ENCODE measurements around the gene BAIAP3. TPM values are rescaled to one million over a fixed set of nuclear protein-coding genes. Genes with fewer than 3 reads are reported as not detected.

The BAIAP3 gene
- total RNA-seq, 2 experiments from 2014 or later = 19.6 to 21.5 TPM

DNA sequence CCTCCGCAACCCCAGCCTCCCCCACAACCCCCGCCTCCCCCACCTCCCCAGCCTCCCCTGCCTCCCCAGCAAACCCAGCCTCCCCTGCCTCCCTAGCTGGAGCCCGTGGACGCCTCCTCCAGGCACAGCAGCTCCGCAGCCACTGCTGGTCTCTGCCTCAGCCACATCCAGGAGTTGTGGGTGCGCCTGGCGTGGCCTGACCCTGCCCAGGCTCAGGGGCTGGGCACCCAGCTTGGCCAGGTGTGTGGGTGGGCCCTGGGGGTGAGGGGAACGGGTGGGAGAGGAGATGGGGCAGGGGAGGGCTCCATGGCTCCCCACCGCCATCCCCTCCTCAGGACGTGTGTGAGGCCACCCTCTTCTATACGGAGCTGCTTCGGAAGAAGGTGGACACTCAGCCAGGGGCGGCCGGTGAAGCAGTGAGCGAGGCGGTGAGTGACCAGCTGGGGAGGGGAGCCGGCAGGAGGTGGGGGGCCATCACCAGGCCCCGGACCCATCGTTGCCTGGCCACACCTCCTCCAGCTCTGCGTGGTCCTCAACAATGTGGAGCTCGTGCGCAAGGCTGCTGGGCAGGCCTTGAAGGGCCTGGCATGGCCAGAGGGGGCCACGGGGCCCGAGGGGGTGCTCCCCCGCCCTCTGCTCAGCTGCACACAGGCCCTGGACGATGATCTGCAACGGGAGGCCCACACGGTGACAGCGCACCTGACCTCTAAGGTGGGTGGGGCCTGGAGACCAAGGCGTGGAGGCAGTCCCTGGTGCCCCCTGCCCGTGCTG lies 12.4 kb downstream of the BAIAP3 start:
- Histone ChIP-seq H3K4me1 (ENCODE audit: insufficient read depth, low read length) (peaks cover 41% of the 10 kb centered on the region), H3K36me3 (ENCODE audit: insufficient read depth, low read length) (peaks cover 28% of the 10 kb centered on the region), H3K9me3 (ENCODE audit: control insufficient read depth in 1 of 2, insufficient read depth in 1 of 2, low read length in 2 of 2) (no peaks in the 10 kb centered on the region), H3K4me3 (ENCODE audit: low read length) (no peak overlapping the region), H3K27ac (ENCODE audit: low read depth in 1 of 2, low read length in 2 of 2) (no peak overlapping the region), H3K27me3 (ENCODE audit: control insufficient read depth in 1 of 2, insufficient read depth in 2 of 2, low read length in 2 of 2) (no peaks in the 10 kb centered on the region)
- Mint-ChIP-seq H3K36me3 (ENCODE audit: low read depth) (peaks cover 22% of the 10 kb centered on the region), H3K9me3 (no peaks in the 10 kb centered on the region), H3K27me3 (no peaks in the 10 kb centered on the region), H3K27ac (no peak overlapping the region), H3K4me3 (no peak overlapping the region), H3K4me1 (ENCODE audit: low read depth) (peaks cover 13% of the 10 kb centered on the region)
- ChIA-PET CTCF (no interaction called here), POLR2A (no interaction called here)
- TF ChIP-seq, protein P1, sequence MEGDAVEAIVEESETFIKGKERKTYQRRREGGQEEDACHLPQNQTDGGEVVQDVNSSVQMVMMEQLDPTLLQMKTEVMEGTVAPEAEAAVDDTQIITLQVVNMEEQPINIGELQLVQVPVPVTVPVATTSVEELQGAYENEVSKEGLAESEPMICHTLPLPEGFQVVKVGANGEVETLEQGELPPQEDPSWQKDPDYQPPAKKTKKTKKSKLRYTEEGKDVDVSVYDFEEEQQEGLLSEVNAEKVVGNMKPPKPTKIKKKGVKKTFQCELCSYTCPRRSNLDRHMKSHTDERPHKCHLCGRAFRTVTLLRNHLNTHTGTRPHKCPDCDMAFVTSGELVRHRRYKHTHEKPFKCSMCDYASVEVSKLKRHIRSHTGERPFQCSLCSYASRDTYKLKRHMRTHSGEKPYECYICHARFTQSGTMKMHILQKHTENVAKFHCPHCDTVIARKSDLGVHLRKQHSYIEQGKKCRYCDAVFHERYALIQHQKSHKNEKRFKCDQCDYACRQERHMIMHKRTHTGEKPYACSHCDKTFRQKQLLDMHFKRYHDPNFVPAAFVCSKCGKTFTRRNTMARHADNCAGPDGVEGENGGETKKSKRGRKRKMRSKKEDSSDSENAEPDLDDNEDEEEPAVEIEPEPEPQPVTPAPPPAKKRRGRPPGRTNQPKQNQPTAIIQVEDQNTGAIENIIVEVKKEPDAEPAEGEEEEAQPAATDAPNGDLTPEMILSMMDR (IDR thresholded peaks at IDR 0.05) = no peak
- intact Hi-C loops (cut with DNase I, micrococcal nuclease) = no loop called here
- peak in 1 of 14 experiments; percentile 41 for DNase-seq
- ATAC-seq (ENCODE audit: poor library complexity) = no peak

DNA sequence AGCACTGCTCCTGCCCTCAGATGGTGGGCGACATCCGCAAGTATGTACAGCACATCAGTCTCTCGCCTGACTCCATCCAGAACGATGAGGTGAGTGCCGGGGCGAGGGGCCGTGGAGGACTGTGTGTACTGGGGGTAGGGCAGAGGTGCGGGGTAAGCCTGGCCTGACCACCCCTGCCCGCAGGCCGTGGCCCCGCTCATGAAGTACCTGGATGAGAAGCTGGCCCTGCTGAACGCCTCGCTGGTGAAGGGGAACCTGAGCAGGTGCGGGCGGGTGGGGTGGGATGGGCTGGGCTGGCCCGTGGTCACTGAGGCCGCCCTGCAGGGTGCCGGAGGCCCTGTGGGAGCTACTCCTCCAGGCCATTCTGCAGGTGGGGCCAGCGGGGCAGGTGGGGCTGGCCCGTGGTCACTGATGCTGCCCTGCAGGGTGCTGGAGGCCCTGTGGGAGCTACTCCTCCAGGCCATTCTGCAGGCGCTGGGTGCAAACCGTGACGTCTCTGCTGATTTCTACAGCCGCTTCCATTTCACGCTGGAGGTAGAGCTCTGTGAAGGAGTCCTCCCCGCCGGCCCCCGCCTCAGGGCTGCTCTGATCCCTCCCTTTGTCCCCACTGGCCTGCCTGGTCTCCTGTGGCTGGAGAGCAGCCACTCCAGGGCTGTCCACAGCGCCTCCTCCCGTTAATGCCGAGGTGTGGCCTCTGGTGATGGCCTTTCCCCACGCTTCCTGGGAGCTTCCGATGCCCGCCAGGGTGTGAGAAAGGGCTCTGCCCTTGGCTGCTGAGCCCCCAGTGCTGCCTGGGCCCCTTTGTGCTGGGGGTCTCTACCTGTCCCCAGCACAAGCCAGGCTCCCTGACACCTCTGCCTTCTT lies 13.2 kb downstream of the BAIAP3 start:
- no peaks in the 10 kb centered on the region for H3K27me3 ChIP-seq (ENCODE audit: control insufficient read depth in 1 of 2, insufficient read depth in 2 of 2, low read length in 2 of 2)
- CTCF ChIA-PET = no interaction called here
- peaks cover 43% of the 10 kb centered on the region for H3K4me1 ChIP-seq (ENCODE audit: insufficient read depth, low read length)
- POLR2A ChIA-PET = no interaction called here
- intact Hi-C loops (cut with DNase I, micrococcal nuclease) = no loop called here
- peaks cover 22% of the 10 kb centered on the region for H3K36me3 Mint-ChIP-seq (ENCODE audit: low read depth)
- DNase-seq (peak in 1 of 14 experiments; percentile 28), ATAC-seq (ENCODE audit: poor library complexity) (no peak)
- H3K9me3 ChIP-seq (ENCODE audit: control insufficient read depth in 1 of 2, insufficient read depth in 1 of 2, low read length in 2 of 2) = no peaks in the 10 kb centered on the region
- no peak overlapping the region for H3K4me3 Mint-ChIP-seq
- no peak overlapping the region for H3K27ac Mint-ChIP-seq
- TF ChIP-seq, protein P1 (IDR thresholded peaks at IDR 0.05) = no peak
- no peaks in the 10 kb centered on the region for H3K9me3 Mint-ChIP-seq
- peaks cover 28% of the 10 kb centered on the region for H3K36me3 ChIP-seq (ENCODE audit: insufficient read depth, low read length)
- peaks cover 13% of the 10 kb centered on the region for H3K4me1 Mint-ChIP-seq (ENCODE audit: low read depth)
- no peak overlapping the region for H3K4me3 ChIP-seq (ENCODE audit: low read length)
- H3K27ac ChIP-seq (ENCODE audit: low read depth in 1 of 2, low read length in 2 of 2) = no peak overlapping the region
- no peaks in the 10 kb centered on the region for H3K27me3 Mint-ChIP-seq

DNA sequence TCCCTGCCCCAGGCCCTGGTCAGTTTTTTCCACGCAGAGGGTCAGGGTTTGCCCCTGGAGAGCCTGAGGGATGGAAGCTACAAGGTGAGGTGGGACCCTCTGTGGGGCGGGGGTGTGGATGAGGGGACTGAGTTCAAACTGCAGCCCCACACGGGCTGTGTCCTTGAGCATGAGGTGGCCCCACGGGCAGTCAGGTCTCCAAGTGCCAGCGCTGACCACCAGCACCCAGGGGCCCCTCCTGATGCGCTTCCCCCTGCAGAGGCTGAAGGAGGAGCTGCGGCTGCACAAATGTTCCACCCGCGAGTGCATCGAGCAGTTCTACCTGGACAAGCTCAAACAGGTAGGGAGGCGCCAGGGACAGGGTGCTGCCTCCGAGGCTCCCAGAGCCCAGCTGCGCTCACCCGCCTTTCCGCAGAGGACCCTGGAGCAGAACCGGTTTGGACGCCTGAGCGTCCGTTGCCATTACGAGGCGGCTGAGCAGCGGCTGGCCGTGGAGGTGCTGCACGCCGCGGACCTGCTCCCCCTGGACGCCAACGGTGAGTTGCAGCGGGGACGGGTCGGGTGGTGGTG lies 13.9 kb downstream of the BAIAP3 start:
- no peak overlapping the region for H3K4me3 Mint-ChIP-seq
- no peak overlapping the region for H3K27ac Mint-ChIP-seq
- POLR2A ChIA-PET = no interaction called here
- CTCF ChIA-PET = no interaction called here
- TF ChIP-seq, protein P1 (IDR thresholded peaks at IDR 0.05) = no peak
- peaks cover 15% of the 10 kb centered on the region for H3K4me1 Mint-ChIP-seq (ENCODE audit: low read depth)
- H3K4me1 ChIP-seq (ENCODE audit: insufficient read depth, low read length) = peaks cover 40% of the 10 kb centered on the region
- H3K9me3 Mint-ChIP-seq = no peaks in the 10 kb centered on the region
- no peaks in the 10 kb centered on the region for H3K27me3 ChIP-seq (ENCODE audit: control insufficient read depth in 1 of 2, insufficient read depth in 2 of 2, low read length in 2 of 2)
- H3K4me3 ChIP-seq (ENCODE audit: low read length) = no peak overlapping the region
- no peak overlapping the region for H3K27ac ChIP-seq (ENCODE audit: low read depth in 1 of 2, low read length in 2 of 2)
- no peaks in the 10 kb centered on the region for H3K27me3 Mint-ChIP-seq
- peaks cover 26% of the 10 kb centered on the region for H3K36me3 Mint-ChIP-seq (ENCODE audit: low read depth)
- ATAC-seq (ENCODE audit: poor library complexity) = no peak
- intact Hi-C loops (cut with DNase I, micrococcal nuclease) = no loop called here
- no peaks in the 10 kb centered on the region for H3K9me3 ChIP-seq (ENCODE audit: control insufficient read depth in 1 of 2, insufficient read depth in 1 of 2, low read length in 2 of 2)
- peaks cover 28% of the 10 kb centered on the region for H3K36me3 ChIP-seq (ENCODE audit: insufficient read depth, low read length)
- DNase-seq = peak in 1 of 14 experiments; percentile 32

All from CD4-positive, alpha-beta T cell (primary cell).